ENCODE results near the gene ANAPC16. TPM values are rescaled to one million over a fixed set of nuclear protein-coding genes. Genes with fewer than 3 reads are reported as not detected.

ANAPC16 gene
- total and polyA plus RNA-seq, 2 of the 4 experiments (the other 2 are of a cell fraction): 25.2 to 26.3 TPM

DNA sequence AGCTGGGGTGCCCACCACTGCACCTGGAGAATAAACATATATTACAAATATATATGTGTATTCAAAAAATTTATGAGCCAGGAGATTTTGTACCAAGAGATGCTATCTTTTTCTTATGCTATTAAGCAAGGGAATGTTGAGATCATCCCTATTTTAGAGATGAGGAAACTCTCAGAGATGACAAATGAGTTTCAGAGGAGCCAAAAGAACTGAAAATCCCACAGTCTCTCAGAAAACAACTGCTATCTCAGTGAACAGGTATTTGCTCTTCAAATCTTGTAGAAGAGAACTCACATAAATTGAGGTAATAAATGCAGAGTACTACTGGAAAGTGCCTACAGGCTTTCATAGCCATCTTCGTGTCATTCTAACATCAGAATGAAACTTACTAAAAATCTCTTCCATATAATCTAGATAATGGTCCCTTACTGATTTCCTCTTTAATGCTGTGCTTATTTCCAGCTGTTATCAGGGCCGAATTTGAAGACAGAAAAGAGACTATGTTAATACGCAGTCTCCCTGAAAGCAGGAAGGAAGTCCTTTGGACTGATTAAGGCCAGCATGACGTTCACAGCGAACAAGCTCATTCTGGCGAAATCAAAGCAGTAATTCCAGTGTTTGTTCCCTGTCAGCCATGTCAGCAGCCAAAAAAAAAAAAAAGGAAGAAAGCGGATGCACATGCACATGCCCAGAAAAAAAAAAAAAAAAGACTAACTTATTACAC, 29.4 kb upstream of the ANAPC16 start:
- peaks cover 2% of the 10 kb centered on the region; the same call in 1 of the 2 replicates for H3K9me3 ChIP-seq (ENCODE audit: control insufficient read depth, insufficient read depth, low read length)
- no peak overlapping the region for H3K4ac ChIP-seq (ENCODE audit: low read depth, low read length)
- POLR2A ChIA-PET (ENCODE audit: unreplicated experiment): no interaction called here
- no peak overlapping the region for H3K27ac ChIP-seq (ENCODE audit: insufficient read depth, low read length)
- H3K9me1 ChIP-seq (ENCODE audit: insufficient read depth, low read length): no peaks in the 10 kb centered on the region
- H2AK9ac ChIP-seq (replicated peaks; ENCODE audit: low read depth, low read length, poor library complexity): no peak overlapping the region
- dilution Hi-C loops (cut with HindIII; ENCODE audit: low sequenced_read_pairs, unreplicated experiment): no loop called here
- no peaks in the 10 kb centered on the region for H3K4me1 ChIP-seq (ENCODE audit: control insufficient read depth, insufficient read depth, low read length)
- in situ Hi-C loops (cut with MboI; ENCODE audit: low sequenced_read_pairs): no loop called here
- DNase-seq: peak; percentile 41
- no peak overlapping the region for H2BK120ac ChIP-seq (ENCODE audit: low read depth, low read length)
- H3K4me2 ChIP-seq (ENCODE audit: low read depth, low read length): peak overlapping the region; percentile 41; the same call in 1 of the 2 replicates
- H3K56ac ChIP-seq (ENCODE audit: extremely low read depth, insufficient read depth, low read length): no peak overlapping the region
- H3K79me1 ChIP-seq (ENCODE audit: low read depth in 1 of 2, low read length in 2 of 2): 0 out of 4 replicates have a peak, but pooled peaks cover 0 to 4% of the 10 kb centered on the region in 2 experiments
- no TSS peak for BruUV-seq (replicated peaks)
- H3K4me3 ChIP-seq (ENCODE audit: insufficient read depth, low read depth, low read length): no peak overlapping the region
- H2AFZ ChIP-seq (replicated peaks; ENCODE audit: low read length, poor library complexity): no peak overlapping the region
- H2BK20ac ChIP-seq (ENCODE audit: low read depth, low read length): no peak overlapping the region
- peak overlapping the region in 1 of 2 experiments; percentile 37; a peak in 1 of 4 replicates for H4K8ac ChIP-seq (ENCODE audit: low read depth in 2 of 2, low read length in 2 of 2)
- no peak overlapping the region for H3K18ac ChIP-seq (ENCODE audit: low read depth, low read length)
- no peak overlapping the region for H2AK5ac ChIP-seq (ENCODE audit: low read depth, low read length)
- H2BK5ac ChIP-seq (ENCODE audit: low read depth, low read length, poor library complexity, severe bottlenecking): no peak overlapping the region
- ATAC-seq (ENCODE audit: low read depth): no peak
- H4K5ac ChIP-seq (ENCODE audit: low read depth, low read length): no peak overlapping the region
- no peaks in the 10 kb centered on the region for H3K27me3 ChIP-seq (ENCODE audit: control insufficient read depth, insufficient read depth, low read length)
- CTCF ChIA-PET: interaction anchor here (1.0 kb wide), 1 partner anchor 11 kb away, joined by 3 read pairs; no protein-coding TSS in a partner anchor
- intact Hi-C loops (cut with micrococcal nuclease): no loop called here
- H2BK15ac ChIP-seq (ENCODE audit: low read depth, low read length): no peak overlapping the region
- H4K91ac ChIP-seq (ENCODE audit: insufficient read depth, low read depth, low read length): no peak overlapping the region
- H3K14ac ChIP-seq (replicated peaks; ENCODE audit: low read depth, low read length): no peak overlapping the region
- H4K20me1 ChIP-seq (ENCODE audit: insufficient read depth, low read length): no peaks in the 10 kb centered on the region
- WGBS, 2 experiments (ENCODE audit: extremely low coverage in 2 of 2, insufficient read length in 1 of 2): 83% methylated on average over 3 of the region's 7 CpGs; no CpG with 5 or more reads in 1 of the 2 experiments
- H3K23ac ChIP-seq (ENCODE audit: low read depth, low read length): no peak overlapping the region
- TF ChIP-seq CEBPB (IDR thresholded peaks at IDR 0.05; ENCODE audit: low read depth, low read length): no peak
- TF ChIP-seq MXI1 (IDR thresholded peaks at IDR 0.05; ENCODE audit: borderline replicate concordance, low read depth, low read length): no peak
- TF ChIP-seq RCOR1 (IDR thresholded peaks at IDR 0.05; ENCODE audit: insufficient replicate concordance, low read length): no peak
- TF ChIP-seq BHLHE40 (IDR thresholded peaks at IDR 0.05; ENCODE audit: low read depth, low read length): no peak
- TF ChIP-seq POLR2A (IDR thresholded peaks at IDR 0.05; ENCODE audit: low read depth, low read length): no peak
- TF ChIP-seq MAFK (IDR thresholded peaks at IDR 0.05; ENCODE audit: low read depth, low read length): no peak
- TF ChIP-seq MAZ (IDR thresholded peaks at IDR 0.05; ENCODE audit: borderline replicate concordance, low read depth, low read length): no peak
- TF ChIP-seq SMC3 (IDR thresholded peaks at IDR 0.05; ENCODE audit: low read depth, low read length): no peak
- peaks cover 7% of the 10 kb centered on the region for H3K36me3 ChIP-seq (ENCODE audit: control insufficient read depth, insufficient read depth, low read length)
- H3K9ac ChIP-seq (ENCODE audit: low read depth, low read length): no peak overlapping the region
